ENCODE measurements around the gene FHL2. TPM values are rescaled to one million over a fixed set of nuclear protein-coding genes. Genes with fewer than 3 reads are reported as not detected.

The FHL2 gene
- total and polyA plus RNA-seq, 12 donors, result 437 to 2,354 (median 1,410) TPM

- Histone ChIP-seq H3K4me3 (no peak overlapping the region), H3K27ac (peak overlapping the region in 9 of 10 donors; percentile 32 to 93 (median 59)), H3K27me3 (no peaks in the 10 kb centered on the region), H3K4me1 (peaks cover 25 to 100% (median 76%) of the 10 kb centered on the region in 9 donors), H3K36me3 (peaks cover 0 to 69% (median 28%) of the 10 kb centered on the region in 9 donors), H3K9me3 (no peaks in the 10 kb centered on the region)
- DNase-seq (no peak), ATAC-seq (no peak)
- 60 to 72% methylated on average over 7 of the region's 7 CpGs for WGBS, 2 donors
- peak in 3 of 9 donors; percentile 18 to 29 (median 22) for TF ChIP-seq CTCF (IDR thresholded peaks at IDR 0.05)
- intact Hi-C loops (cut with DNase I), result no loop called here
These were observed 14.6 kb downstream of the FHL2 start for GRCh38 chr2:105384216-105384615.

GRCh38 chr2:105383432-105384166, 15.3 kb downstream of the FHL2 start:
- H3K4me1 ChIP-seq, result peaks cover 18 to 100% (median 76%) of the 10 kb centered on the region in 9 donors
- DNase-seq, result no peak
- H3K4me3 ChIP-seq, result no peak overlapping the region
- ATAC-seq, result peak in 4 of 8 donors; percentile 34 to 54 (median 49)
- intact Hi-C loops (cut with DNase I), result no loop called here
- H3K36me3 ChIP-seq, result peaks cover 0 to 75% (median 28%) of the 10 kb centered on the region in 9 donors
- WGBS, 2 donors, result 46 to 57% methylated on average over 8 of the region's 8 CpGs
- H3K27me3 ChIP-seq, result no peaks in the 10 kb centered on the region
- H3K9me3 ChIP-seq, result no peaks in the 10 kb centered on the region
- no peak for TF ChIP-seq CTCF (IDR thresholded peaks at IDR 0.05)
- H3K27ac ChIP-seq, result peak overlapping the region in 9 of 10 donors; percentile 32 to 93 (median 59)

DNA sequence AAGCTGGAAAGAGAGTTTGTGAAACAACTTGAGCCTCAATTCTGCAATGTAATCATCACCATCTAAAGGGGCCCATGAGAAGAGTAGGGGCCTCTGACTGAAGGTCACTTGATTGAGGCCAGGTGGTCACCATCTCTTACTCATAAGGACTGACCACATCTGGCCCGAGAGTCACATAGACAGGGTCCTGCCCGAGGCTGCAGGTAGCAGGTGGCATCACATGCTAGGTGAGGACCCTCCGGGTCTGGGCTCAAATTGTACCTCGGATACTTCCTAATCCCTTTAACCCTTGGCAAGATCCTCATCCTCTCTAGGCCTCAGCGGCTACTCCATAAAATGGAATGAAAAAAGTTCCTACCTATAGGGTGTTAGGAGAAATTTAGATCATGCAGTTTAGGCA, 16.7 kb downstream of the FHL2 start:
- WGBS, 2 donors, result 73 to 80% methylated on average over 5 of the region's 5 CpGs

More for the DNA sequence above, 16.7 kb downstream of the FHL2 start:
- Histone ChIP-seq H3K27me3 (no peaks in the 10 kb centered on the region), H3K4me3 (no peak overlapping the region), H3K36me3 (peaks cover 0 to 83% (median 28%) of the 10 kb centered on the region in 9 donors), H3K27ac (peak overlapping the region in 8 of 10 donors; percentile 0 to 93 (median 72)), H3K4me1 (peaks cover 14 to 100% (median 75%) of the 10 kb centered on the region in 9 donors), H3K9me3 (no peaks in the 10 kb centered on the region)
- no peak for TF ChIP-seq CTCF (IDR thresholded peaks at IDR 0.05)
- ATAC-seq (peak in 3 of 8 donors; percentile 1 to 5 (median 4)), DNase-seq (no peak)
- intact Hi-C loops (cut with DNase I), result no loop called here

Measured in heart right ventricle (tissue), 16 donors.